ENCODE results near the gene PODXL.

DNA sequence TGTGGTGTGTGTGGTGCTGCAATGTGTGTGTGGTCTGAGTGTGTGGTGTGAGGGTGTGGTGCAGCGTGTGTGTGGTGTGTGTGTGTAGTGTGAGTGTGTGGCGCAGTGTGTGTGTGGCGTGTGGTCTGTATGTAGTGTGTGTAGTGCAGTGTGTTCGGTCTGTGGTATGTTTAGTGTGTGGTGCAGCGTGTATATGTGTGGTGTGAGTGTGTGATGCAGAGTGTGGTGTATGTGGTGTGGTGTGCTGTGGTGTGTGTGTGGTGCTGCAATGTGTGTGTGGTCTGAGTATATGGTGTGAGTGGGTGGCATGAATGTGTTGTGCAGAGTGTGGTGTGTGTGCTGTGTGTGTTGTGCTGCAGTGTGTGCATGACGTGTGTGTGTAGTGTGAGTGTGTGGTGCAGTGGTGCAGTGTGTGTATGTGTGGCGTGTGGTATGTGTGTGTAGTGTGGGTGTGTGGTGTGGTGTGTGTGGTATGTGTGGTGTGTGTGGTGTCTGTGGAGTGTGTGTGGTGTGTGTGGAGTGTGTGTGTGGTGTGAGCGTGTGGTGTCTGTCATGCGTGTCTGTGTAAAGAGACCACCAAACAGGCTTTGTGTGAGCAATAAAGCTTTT lies 31.0 kb upstream of the PODXL start:
- TF ChIP-seq CTCF (IDR thresholded peaks at IDR 0.05) = no peak
- TF ChIP-seq POLR2A (IDR thresholded peaks at IDR 0.05) = no peak

Data from gastroesophageal sphincter (tissue), 3 donors.